ENCODE measurements around the gene GARS1. TPM values are rescaled to one million over a fixed set of nuclear protein-coding genes. Genes with fewer than 3 reads are reported as not detected.

Gene GARS1
- total and polyA plus RNA-seq, 9 of the 15 experiments (the other 6 are each of a cell fraction or from before 2014, with no cell fraction given): 142 to 769 (median 272) TPM

DNA sequence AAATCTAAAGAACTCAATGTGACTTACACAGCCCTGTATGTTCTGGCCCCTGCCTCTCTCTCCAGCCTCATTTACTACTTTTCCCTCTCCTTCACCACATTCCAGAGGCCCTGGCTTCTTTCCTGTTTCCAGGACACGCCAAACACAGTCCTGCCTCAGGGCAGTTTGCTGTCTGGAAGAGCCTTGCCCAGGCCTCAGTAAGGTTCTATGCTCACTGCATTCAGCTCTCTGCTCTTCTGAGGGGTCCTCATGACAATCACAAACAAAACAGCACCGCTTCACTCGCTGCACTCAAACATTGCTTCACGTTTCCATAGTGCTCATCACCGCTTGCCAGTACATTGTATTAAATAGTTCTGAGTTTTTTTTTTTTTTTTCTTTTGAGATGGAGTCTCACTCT is 35.1 kb upstream of the GARS1 start:
- FAIRE-seq (no peak), DNase-seq (ENCODE audit: extremely low read depth in 1 of 4, low spot score in 3 of 4) (no peak), ATAC-seq (no peak)
- 84% methylated on average over 5 of the region's 5 CpGs for WGBS (ENCODE audit: insufficient coverage, low coverage, missing lambda C conversion rate)
- H3K9ac ChIP-seq (ENCODE audit: insufficient read depth in 1 of 2, low read depth in 2 of 2, low read length in 2 of 2): no peak overlapping the region; a peak in 1 of 4 replicates
- H3K4me3 ChIP-seq: no peak overlapping the region
- no peaks in the 10 kb centered on the region for H3K79me2 ChIP-seq (ENCODE audit: control insufficient read depth, insufficient read depth, low read length)
- CTCF ChIA-PET (ENCODE audit: low intra/inter-chr PET ratio): no interaction called here
- H3K27me3 ChIP-seq (ENCODE audit: control insufficient read depth in 2 of 2, insufficient read depth in 2 of 2, low read length in 2 of 2): no peaks in the 10 kb centered on the region
- no peaks in the 10 kb centered on the region for H3K9me1 ChIP-seq (ENCODE audit: control insufficient read depth, insufficient read depth, low read length)
- H2AFZ ChIP-seq (ENCODE audit: low read depth, low read length): no peak overlapping the region
- H3K27ac ChIP-seq (ENCODE audit: extremely low read depth, low read depth, low read length): no peak overlapping the region
- in situ Hi-C loops (cut with MboI): loop anchor here (5.0 to 10.0 kb wide), 2 partner anchors 292 to 395 kb away; no protein-coding TSS in a partner anchor
- no peaks in the 10 kb centered on the region for H3K9me3 ChIP-seq (replicated peaks; ENCODE audit: control insufficient read depth, insufficient read depth, low read depth, low read length)
- no TSS peak for BruUV-seq (replicated peaks)
- POLR2A ChIA-PET: no interaction called here
- intact Hi-C loops (cut with micrococcal nuclease): loop anchor here (10.0 kb wide), 1 partner anchor 485 kb away; no protein-coding TSS in a partner anchor
- H3K4me1 ChIP-seq (replicated peaks in 1 of 2; ENCODE audit: control insufficient read depth in 2 of 2, insufficient read depth in 2 of 2, low read length in 2 of 2): peaks cover 0 to 3% of the 10 kb centered on the region in 2 experiments; a peak in 3 of 5 replicates
- no peaks in the 10 kb centered on the region for H4K20me1 ChIP-seq (replicated peaks; ENCODE audit: control insufficient read depth, insufficient read depth, low read length)
- no peak overlapping the region for H3K4me2 ChIP-seq (ENCODE audit: insufficient read depth, low read length)
- peaks cover 9% of the 10 kb centered on the region; the same call in 2 of the 3 replicates for H3K36me3 ChIP-seq (ENCODE audit: control insufficient read depth, insufficient read depth, low read length)
- no peak for TF ChIP-seq ELF2 (CRISPR knock-in tag; IDR thresholded peaks at IDR 0.05)
- TF ChIP-seq CEBPB (tag; IDR thresholded peaks at IDR 0.05): no peak
- no peak for TF ChIP-seq HSF4 (CRISPR knock-in tag; IDR thresholded peaks at IDR 0.05; ENCODE audit: borderline replicate concordance)
- no peak for TF ChIP-seq COPS2 (conservative IDR thresholded peaks at IDR 0.05)
- TF ChIP-seq TRIM28 (IDR thresholded peaks at IDR 0.05): no peak
- no peak for TF ChIP-seq MCM2 (IDR thresholded peaks at IDR 0.05; ENCODE audit: low read depth)
- no peak for TF ChIP-seq SREBF2 (CRISPR knock-in tag; IDR thresholded peaks at IDR 0.05)
- no peak for TF ChIP-seq ZC3H11A (IDR thresholded peaks at IDR 0.05; ENCODE audit: low read depth, low read length)
- TF ChIP-seq, protein P1, sequence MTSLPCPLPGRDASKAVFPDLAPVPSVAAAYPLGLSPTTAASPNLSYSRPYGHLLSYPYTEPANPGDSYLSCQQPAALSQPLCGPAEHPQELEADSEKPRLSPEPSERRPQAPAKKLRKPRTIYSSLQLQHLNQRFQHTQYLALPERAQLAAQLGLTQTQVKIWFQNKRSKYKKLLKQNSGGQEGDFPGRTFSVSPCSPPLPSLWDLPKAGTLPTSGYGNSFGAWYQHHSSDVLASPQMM (CRISPR knock-in tag; IDR thresholded peaks at IDR 0.05): no peak
- TF ChIP-seq, protein P2, sequence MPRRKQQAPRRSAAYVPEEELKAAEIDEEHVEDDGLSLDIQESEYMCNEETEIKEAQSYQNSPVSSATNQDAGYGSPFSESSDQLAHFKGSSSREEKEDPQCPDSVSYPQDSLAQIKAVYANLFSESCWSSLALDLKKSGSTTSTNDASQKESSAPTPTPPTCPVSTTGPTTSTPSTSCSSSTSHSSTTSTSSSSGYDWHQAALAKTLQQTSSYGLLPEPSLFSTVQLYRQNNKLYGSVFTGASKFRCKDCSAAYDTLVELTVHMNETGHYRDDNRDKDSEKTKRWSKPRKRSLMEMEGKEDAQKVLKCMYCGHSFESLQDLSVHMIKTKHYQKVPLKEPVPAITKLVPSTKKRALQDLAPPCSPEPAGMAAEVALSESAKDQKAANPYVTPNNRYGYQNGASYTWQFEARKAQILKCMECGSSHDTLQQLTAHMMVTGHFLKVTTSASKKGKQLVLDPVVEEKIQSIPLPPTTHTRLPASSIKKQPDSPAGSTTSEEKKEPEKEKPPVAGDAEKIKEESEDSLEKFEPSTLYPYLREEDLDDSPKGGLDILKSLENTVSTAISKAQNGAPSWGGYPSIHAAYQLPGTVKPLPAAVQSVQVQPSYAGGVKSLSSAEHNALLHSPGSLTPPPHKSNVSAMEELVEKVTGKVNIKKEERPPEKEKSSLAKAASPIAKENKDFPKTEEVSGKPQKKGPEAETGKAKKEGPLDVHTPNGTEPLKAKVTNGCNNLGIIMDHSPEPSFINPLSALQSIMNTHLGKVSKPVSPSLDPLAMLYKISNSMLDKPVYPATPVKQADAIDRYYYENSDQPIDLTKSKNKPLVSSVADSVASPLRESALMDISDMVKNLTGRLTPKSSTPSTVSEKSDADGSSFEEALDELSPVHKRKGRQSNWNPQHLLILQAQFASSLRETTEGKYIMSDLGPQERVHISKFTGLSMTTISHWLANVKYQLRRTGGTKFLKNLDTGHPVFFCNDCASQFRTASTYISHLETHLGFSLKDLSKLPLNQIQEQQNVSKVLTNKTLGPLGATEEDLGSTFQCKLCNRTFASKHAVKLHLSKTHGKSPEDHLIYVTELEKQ (CRISPR knock-in tag; IDR thresholded peaks at IDR 0.05): no peak
- TF ChIP-seq, protein P3, sequence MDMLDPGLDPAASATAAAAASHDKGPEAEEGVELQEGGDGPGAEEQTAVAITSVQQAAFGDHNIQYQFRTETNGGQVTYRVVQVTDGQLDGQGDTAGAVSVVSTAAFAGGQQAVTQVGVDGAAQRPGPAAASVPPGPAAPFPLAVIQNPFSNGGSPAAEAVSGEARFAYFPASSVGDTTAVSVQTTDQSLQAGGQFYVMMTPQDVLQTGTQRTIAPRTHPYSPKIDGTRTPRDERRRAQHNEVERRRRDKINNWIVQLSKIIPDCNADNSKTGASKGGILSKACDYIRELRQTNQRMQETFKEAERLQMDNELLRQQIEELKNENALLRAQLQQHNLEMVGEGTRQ (CRISPR knock-in tag; IDR thresholded peaks at IDR 0.05): no peak
- TF ChIP-seq MCM5 (IDR thresholded peaks at IDR 0.05; ENCODE audit: low read depth): no peak
- TF ChIP-seq SREBF1 (IDR thresholded peaks at IDR 0.05; ENCODE audit: borderline replicate concordance, low read depth, low read length): no peak
- TF ChIP-seq ZNF316 (IDR thresholded peaks at IDR 0.05): no peak
- TF ChIP-seq, protein P4, sequence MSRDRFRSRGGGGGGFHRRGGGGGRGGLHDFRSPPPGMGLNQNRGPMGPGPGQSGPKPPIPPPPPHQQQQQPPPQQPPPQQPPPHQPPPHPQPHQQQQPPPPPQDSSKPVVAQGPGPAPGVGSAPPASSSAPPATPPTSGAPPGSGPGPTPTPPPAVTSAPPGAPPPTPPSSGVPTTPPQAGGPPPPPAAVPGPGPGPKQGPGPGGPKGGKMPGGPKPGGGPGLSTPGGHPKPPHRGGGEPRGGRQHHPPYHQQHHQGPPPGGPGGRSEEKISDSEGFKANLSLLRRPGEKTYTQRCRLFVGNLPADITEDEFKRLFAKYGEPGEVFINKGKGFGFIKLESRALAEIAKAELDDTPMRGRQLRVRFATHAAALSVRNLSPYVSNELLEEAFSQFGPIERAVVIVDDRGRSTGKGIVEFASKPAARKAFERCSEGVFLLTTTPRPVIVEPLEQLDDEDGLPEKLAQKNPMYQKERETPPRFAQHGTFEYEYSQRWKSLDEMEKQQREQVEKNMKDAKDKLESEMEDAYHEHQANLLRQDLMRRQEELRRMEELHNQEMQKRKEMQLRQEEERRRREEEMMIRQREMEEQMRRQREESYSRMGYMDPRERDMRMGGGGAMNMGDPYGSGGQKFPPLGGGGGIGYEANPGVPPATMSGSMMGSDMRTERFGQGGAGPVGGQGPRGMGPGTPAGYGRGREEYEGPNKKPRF (IDR thresholded peaks at IDR 0.05; ENCODE audit: low read depth, low read length): no peak
- TF ChIP-seq, protein P5, sequence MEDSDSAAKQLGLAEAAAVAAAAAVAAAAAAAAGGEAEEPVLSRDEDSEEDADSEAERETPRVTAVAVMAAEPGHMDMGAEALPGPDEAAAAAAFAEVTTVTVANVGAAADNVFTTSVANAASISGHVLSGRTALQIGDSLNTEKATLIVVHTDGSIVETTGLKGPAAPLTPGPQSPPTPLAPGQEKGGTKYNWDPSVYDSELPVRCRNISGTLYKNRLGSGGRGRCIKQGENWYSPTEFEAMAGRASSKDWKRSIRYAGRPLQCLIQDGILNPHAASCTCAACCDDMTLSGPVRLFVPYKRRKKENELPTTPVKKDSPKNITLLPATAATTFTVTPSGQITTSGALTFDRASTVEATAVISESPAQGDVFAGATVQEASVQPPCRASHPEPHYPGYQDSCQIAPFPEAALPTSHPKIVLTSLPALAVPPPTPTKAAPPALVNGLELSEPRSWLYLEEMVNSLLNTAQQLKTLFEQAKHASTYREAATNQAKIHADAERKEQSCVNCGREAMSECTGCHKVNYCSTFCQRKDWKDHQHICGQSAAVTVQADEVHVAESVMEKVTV (CRISPR knock-in tag; IDR thresholded peaks at IDR 0.05): no peak
